Measurements from ENCODE around the gene NAP1L5.

Gene NAP1L5

GRCh38 chr4:88736264-88736663, 38.6 kb upstream of the NAP1L5 start:
- intact Hi-C loops (cut with DNase I; ENCODE audit: low total_unique reads) = no loop called here
- Histone ChIP-seq H3K36me3 (peaks cover 4 to 35% (median 29%) of the 10 kb centered on the region in 3 donors), H3K4me1 (peaks cover 0 to 63% (median 37%) of the 10 kb centered on the region in 4 donors), H3K4me3 (no peak overlapping the region), H3K9me3 (no peaks in the 10 kb centered on the region), H3K27ac (peak overlapping the region; percentile 13 to 41), H3K27me3 (no peaks in the 10 kb centered on the region)
- TF ChIP-seq CTCF (IDR thresholded peaks at IDR 0.05) = no peak
- no peak for DNase-seq

GRCh38 chr4:88735564-88735963, 37.9 kb upstream of the NAP1L5 start:
- Histone ChIP-seq H3K4me3 (no peak overlapping the region), H3K9me3 (no peaks in the 10 kb centered on the region), H3K36me3 (peaks cover 11 to 41% (median 36%) of the 10 kb centered on the region in 3 donors), H3K4me1 (peaks cover 0 to 57% (median 37%) of the 10 kb centered on the region in 4 donors), H3K27ac (peak overlapping the region; percentile 53 to 55), H3K27me3 (no peaks in the 10 kb centered on the region)
- DNase-seq = no peak
- TF ChIP-seq CTCF (IDR thresholded peaks at IDR 0.05) = no peak
- intact Hi-C loops (cut with DNase I; ENCODE audit: low total_unique reads) = no loop called here

DNA sequence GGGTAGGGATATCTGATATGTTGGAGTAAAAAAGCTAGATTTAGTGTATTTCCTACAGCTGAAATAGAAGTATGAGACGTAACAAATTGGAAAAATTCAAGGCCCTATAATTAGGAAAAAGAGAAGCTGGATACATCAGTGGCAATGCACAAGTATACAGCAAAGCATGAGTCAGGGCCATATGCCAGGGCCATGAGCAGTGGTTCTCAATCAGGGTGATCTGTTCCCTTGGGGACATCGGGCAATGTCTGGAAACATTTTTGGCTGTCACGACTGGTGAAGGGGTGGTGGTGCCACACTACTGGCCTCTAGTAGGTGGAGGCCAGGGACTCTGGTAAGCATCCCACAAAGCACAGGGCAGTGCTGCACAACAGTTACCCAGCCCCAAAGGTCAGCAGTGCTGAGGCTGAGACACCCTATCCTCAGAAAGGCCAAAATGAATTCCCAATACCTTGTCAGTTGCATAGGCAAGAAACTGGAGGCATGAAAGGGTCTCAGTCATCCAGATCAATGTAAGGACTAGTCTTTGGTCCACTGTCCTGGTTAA, 36.8 kb upstream of the NAP1L5 start:
- H3K4me1 ChIP-seq = peaks cover 0 to 48% (median 33%) of the 10 kb centered on the region in 4 donors
- no peak for TF ChIP-seq CTCF (IDR thresholded peaks at IDR 0.05)
- H3K27ac ChIP-seq = peak overlapping the region; percentile 53 to 55
- H3K27me3 ChIP-seq = no peaks in the 10 kb centered on the region
- peaks cover 22 to 46% (median 43%) of the 10 kb centered on the region in 3 donors for H3K36me3 ChIP-seq
- DNase-seq = no peak
- intact Hi-C loops (cut with DNase I; ENCODE audit: low total_unique reads) = no loop called here
- H3K9me3 ChIP-seq = no peaks in the 10 kb centered on the region
- no peak overlapping the region for H3K4me3 ChIP-seq

DNA sequence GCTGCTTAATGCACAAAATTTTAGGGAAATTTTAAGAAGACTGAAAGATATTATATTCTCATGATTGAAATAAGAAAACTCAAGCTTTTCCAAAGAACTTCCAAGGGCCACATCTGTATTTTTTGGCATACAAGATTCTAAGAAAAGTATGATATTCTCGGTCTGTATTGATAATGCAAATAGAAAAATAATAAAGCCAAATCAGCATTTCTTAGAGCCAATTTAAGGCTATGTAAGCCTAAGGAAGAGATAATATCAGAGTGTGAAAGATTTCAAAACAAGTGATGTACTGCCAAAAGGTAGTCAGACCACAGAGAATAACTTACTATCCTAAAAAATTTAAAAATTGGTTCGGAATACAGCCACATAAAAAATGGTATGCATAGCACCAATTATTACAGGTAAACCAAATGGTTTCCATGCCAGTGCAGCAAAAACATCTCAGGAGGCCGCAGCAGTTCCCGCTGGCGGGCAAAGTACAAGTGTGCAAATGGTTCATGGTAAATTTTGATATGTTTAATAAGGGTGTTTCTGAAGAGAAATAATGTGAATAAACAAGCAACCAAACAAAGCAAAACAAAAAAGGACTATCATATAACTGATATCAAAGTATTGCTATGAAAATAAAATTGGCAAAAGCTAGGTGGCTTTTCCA, 35.2 kb upstream of the NAP1L5 start:
- Histone ChIP-seq H3K4me1 (peaks cover 0 to 48% (median 31%) of the 10 kb centered on the region in 4 donors), H3K4me3 (no peak overlapping the region), H3K36me3 (peaks cover 33 to 46% (median 45%) of the 10 kb centered on the region in 3 donors), H3K27me3 (no peaks in the 10 kb centered on the region), H3K9me3 (no peaks in the 10 kb centered on the region), H3K27ac (no peak overlapping the region)
- DNase-seq = no peak
- TF ChIP-seq CTCF (IDR thresholded peaks at IDR 0.05) = no peak
- intact Hi-C loops (cut with DNase I; ENCODE audit: low total_unique reads) = no loop called here

- Histone ChIP-seq H3K9me3 (no peaks in the 10 kb centered on the region), H3K27me3 (no peaks in the 10 kb centered on the region), H3K36me3 (peaks cover 44 to 60% (median 45%) of the 10 kb centered on the region in 3 donors), H3K4me1 (peaks cover 0 to 38% (median 23%) of the 10 kb centered on the region in 4 donors), H3K4me3 (no peak overlapping the region), H3K27ac (no peak overlapping the region)
- TF ChIP-seq CTCF (IDR thresholded peaks at IDR 0.05) = no peak
- intact Hi-C loops (cut with DNase I; ENCODE audit: low total_unique reads) = no loop called here
- DNase-seq = no peak
Observed at GRCh38 chr4:88731381-88731780, 33.8 kb upstream of the NAP1L5 start.
